ENCODE data around the gene GNLY.

GNLY gene

DNA sequence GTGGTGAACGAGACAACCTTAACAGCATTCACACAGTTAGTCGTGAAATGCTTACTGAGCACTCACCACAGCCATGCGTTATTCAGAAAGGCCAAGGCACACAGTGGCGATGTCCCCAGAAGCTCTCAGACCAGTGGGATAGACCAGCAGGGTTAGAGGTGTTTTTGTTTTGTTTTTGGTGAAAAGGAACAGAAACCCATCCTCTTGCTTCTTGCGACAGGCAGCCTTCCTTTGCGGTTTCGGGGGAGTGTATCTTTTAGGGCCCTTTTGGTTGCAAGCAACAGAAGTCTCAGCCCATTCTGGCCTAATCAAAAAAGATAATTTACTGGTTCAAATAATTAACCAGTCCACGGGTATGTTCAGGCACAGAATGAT is 4.7 kb downstream of the GNLY start:
- no peak for DNase-seq (ENCODE audit: extremely low read depth, low read depth)
- TF ChIP-seq, protein P1, sequence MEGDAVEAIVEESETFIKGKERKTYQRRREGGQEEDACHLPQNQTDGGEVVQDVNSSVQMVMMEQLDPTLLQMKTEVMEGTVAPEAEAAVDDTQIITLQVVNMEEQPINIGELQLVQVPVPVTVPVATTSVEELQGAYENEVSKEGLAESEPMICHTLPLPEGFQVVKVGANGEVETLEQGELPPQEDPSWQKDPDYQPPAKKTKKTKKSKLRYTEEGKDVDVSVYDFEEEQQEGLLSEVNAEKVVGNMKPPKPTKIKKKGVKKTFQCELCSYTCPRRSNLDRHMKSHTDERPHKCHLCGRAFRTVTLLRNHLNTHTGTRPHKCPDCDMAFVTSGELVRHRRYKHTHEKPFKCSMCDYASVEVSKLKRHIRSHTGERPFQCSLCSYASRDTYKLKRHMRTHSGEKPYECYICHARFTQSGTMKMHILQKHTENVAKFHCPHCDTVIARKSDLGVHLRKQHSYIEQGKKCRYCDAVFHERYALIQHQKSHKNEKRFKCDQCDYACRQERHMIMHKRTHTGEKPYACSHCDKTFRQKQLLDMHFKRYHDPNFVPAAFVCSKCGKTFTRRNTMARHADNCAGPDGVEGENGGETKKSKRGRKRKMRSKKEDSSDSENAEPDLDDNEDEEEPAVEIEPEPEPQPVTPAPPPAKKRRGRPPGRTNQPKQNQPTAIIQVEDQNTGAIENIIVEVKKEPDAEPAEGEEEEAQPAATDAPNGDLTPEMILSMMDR (IDR thresholded peaks at IDR 0.05; ENCODE audit: low read depth, low read length) = no peak

DNA sequence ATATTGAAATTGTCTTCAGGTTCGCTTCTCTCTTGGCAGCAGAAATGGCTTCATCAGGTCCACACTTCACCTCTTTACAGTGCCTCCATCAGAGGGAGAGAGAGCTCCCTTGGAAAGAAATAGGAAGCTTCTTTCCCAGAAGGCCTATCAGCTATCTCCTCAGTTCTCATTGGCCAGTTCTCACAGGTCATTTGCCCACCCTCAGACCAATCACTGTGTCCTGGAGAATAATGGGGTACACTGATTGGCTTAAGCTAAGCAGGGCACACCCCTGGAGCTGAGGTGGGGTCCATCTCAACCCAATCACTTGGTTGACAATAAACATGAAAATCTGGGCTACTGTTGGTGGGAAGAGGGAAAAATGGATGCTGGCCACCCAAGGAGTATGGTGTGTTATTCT is 5.2 kb downstream of the GNLY start:
- TF ChIP-seq, protein P1 (IDR thresholded peaks at IDR 0.05; ENCODE audit: low read depth, low read length) = no peak
- no peak for DNase-seq (ENCODE audit: extremely low read depth, low read depth)

DNA sequence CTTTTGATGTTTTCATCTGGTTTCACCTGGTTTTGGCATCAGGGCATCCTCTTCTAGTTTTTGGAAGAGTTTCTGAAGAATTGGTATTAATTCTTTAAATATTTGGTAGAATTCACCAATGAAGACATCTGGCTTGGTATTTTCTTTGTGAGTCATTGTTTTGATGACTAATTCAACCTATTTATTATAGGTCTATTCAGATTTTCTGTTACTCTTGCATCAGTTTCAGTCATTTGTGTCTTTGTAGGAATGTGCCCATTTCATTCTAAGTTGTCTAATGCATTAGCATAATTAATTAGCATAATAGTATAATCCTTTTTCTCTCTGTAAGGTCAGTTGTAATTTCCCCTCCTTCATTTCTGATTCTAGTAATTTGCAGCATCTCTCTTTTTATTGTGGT is 8.0 kb downstream of the GNLY start:
- TF ChIP-seq, protein P1 (IDR thresholded peaks at IDR 0.05; ENCODE audit: low read depth, low read length) = no peak
- no peak for DNase-seq (ENCODE audit: extremely low read depth, low read depth)

DNA sequence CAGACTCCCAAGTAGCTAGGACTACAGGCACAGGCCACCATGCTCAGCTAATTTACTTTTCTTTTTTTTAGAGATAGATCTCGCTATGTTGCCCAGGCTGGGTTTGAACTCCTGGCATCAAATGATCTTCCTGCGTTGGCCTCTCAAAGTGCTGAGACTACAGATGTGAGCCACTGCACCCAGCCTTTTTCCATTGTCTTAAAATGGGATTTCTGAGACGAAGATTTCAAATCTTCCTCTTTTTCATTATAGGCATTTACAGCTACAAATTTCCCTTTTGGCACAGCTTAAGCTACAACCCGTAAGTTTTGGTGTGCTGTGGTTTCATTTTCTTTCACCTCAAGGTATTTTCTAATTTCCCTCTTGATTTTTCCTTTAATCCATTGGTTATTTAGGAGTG is 8.6 kb downstream of the GNLY start:
- no peak for DNase-seq (ENCODE audit: extremely low read depth, low read depth)
- TF ChIP-seq, protein P1 (IDR thresholded peaks at IDR 0.05; ENCODE audit: low read depth, low read length) = no peak

DNA sequence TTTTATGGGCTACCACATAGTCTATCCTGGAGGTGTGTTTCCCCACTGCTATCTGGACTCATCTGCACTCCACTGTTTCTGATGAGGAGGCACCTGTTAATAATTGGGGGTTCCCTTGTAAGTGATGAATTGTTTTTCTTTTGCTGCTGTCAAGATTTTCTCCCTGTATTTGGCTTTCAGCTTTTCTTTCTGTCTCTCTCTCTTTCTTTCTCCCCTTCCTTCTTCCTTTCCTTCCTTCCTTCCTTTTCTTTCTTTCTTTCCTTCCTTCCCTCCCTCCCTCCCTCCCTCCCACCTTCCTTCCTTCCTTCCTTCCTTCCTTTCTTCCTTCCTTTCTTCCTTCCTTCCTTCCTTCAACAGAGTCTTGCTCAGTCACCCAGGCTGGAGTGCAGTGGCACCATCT is 9.2 kb downstream of the GNLY start:
- DNase-seq (ENCODE audit: extremely low read depth, low read depth) = no peak
- TF ChIP-seq, protein P1 (IDR thresholded peaks at IDR 0.05; ENCODE audit: low read depth, low read length) = no peak

DNA sequence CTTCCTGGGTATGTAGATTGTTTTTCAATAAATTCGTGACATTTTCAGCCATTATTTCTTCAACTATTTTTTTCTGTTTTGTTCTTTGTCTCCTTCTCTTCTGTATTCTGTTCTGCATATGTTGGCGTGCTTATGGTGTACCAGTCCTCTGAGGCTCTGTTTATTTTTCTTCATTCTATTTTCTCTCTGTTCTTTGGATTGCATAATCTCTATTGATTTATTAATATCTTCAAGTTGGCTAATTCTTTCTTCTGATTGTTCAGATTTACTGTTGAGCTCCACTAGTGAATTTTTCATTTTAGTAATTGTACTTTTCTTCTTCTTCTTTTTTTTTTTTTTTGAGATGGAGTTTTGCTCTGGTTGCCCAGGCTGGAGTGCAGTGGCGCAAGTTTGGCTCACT is 9.9 kb downstream of the GNLY start:
- no peak for DNase-seq (ENCODE audit: extremely low read depth, low read depth)
- TF ChIP-seq, protein P1 (IDR thresholded peaks at IDR 0.05; ENCODE audit: low read depth, low read length) = no peak

DNA sequence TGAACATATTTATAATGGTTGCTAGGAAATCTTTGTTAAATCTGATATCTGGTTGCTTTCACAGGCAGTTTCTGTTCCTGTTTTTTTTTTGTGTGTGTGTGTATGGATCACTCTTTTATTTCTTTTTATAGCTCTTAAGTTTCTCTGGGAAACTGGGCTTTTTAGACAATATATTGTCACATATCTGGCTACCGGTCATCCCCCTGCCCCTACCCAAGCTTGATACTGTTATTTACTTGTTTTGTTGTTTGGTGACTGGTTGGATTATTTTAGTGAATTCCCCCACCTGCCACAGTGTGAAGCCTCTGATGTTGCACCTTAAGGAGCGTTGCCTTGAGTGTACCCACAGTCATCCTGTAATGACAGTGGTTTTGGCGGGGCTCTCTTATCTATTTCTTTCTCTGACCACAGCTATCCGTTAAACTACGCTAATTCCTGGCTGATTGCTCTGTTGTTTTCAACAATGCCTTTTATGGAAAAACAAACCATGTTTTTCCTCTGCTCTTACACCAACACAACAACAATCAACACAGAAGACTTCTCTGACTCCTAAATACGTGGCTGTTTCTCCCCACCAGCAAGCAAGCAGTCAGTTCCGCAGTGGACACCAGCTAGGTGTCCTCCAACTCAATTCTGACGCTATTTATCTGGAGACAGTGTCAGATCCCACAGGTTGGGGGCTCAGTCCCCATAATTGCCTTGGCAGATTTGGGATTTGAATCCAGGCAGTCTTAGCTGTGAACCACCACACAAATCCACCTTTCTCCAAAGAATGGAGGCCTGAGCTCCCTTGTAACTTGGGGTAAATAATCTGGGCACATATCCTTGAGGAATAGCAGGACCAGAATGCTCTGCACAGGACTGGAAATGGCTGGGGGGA is 10.9 kb downstream of the GNLY start:
- TF ChIP-seq, protein P1 (IDR thresholded peaks at IDR 0.05; ENCODE audit: low read depth, low read length) = no peak
- no peak for DNase-seq (ENCODE audit: extremely low read depth, low read depth)
